Cortex of kidney (tissue), 1 donor: ENCODE data around the gene RANBP1.

ENCODE experiments used
- DNase-seq: peaks from one replicate; lab custom pipeline; 2025; lab: John Stamatoyannopoulos, UW

Gene RANBP1

DNA sequence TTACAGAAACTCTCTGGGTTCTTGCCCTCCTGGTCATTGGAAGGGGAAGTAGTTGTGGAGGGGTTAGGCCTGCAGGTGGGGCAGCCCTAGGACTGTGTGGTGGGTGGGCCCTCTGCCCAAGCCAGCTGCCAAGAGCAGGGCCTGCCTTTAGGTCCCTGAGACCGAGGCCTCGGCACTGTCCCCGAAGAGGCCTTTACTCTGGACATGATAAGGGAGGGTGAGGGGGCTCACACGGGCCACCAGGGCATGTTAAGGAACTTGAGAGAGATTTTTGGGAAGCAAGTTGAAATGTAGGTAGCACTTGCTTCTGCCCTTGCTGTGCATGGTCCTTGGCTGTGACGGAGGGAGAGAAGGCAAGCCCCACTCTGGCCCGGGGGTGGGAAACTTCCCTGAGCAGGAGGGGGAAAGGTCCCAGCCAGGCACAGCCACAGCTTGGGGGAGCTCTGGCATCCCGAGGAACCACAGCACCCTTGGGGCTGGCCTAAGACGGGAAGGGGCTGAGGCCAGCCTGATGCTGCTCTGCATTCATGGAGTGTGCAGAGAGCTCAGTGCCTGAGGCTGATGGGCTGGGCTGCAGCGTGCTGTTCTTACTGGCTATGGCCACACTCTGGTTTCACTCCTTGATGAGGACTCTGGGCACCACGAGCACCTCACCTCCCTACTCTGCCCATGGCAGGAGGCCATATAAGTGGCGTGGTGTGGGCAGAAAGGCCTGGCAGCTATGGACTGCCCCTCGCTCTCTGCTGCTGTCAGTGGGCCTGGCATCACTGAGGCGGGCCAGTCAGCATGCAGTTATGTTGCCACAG lies 7.8 kb upstream of the RANBP1 start:
- no peak for DNase-seq

GRCh38 chr22:20108757-20109230 lies 7.1 kb upstream of the RANBP1 start:
- no peak for DNase-seq

DNA sequence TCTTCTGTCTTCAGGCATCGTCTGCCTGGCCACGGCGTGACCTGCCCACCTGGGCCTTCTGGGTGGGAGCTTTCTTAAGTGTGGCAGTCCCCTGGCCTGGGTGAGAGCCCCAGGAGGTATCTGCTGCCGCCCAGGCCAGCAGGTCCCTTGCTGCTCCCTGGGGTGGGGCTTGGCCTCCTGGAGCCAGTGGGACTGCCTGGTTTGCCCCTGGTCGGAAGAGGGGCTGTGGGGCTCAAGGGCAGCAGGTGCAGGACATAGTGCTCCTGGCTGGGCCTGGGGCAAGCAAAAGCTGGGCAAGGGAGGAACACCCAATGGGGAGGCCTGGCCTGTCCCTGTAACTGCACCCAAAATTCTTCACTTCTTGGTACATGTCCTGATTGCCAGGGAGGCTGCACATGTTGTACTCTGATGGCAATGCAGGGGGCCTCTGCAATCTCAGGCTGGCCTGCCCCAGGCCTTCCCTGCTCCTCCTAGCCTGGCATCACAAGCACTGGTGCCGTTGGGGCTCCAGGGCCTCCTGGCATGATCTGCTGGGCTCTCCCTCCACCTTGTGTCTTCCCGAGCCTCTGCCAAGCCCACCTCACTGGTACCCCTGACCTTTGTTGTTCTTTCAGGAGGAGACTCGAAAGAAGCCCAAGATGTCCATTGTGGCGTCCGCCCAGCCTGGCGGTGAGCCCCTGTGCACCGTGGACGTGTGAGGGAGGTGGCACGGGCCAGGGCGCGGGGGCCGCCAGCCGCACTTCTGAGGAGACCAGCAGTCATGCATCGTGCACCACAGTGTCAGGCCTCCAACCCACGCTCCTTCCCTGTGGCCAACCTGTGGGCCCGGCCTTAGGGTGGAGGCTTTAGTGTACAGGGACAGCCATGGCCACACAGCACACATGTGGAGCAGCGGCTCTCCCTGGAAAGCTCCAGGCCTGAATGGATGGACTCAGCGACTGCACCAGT lies 6.2 kb upstream of the RANBP1 start:
- no peak for DNase-seq

GRCh38 chr22:20110359-20110985 lies 5.4 kb upstream of the RANBP1 start:
- DNase-seq = no peak

DNA sequence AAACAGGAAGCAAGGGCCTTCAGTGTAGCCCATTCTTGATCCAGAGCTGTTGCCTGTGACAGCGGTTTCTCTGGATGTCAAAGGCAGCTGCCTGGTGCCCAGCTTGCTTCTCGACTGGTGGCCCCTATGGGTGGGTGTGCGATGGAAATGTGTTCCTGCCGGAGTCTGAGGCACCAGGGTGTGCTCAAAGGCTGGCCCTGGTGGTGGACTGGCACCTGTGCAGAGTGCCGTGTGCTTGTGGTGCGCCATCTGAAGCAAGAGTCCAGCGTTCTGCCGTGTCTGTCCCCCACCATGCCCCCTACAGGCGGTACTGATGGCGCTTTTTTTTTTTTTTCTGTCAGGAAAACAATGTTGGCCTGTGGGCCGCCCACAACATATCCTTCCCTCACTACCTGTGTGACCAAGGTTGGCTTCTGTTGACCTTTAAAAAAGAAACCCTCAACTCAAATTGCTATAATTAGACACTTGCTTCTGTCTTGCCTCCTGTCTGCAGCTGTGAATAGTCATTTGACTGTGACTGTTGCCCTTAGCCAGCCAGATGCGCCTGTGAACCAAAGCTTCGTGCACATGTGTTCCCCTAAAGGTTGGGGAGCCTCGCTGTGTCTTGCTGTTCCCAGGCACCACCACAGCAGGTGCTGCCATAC lies 4.7 kb upstream of the RANBP1 start:
- DNase-seq = no peak

DNA sequence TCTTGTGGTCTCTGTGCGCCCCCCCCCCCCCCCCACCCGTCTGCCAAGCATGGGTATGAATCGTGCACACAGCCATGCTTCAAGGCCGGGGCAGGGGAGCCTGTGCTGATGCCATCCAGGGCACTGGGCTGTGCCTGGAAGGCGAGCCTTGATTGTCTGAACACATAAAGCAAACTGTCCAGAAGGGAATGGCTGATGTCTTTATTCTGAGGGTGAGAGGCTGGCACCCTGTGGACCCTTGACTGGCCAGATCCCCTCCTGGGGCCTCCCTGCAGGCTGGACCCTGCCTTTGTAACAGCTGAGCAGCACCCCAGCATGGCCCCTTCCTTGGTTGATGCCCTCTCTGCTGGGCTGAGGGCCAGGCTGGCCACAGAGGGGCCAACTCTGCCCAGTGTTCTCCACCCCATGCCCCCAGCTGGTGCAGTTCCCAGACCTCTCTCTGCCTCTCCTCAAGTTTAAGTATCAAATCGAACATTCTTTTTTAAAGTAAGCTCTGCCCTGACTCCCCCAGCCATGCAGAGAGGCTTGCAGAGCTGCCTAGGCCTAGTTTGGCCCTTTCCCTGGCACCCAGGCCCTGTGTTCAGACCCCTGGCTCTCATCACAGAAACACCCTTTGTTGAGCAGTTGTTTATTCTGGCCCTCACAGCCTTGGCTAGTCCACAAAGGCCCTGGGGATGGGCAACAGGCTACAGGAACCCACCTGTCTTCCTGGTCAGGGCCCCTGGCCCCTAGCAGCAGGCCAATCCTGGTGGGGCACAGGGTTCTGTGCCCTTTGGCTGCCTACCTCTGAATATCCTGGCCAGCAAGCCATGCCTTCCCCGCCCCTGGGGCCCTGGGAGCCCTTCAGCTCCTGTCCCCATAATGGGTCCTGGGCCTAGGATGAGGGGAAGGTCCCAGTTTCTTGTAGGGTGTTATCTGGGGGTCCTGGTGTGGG lies 3.9 kb upstream of the RANBP1 start:
- no peak for DNase-seq

DNA sequence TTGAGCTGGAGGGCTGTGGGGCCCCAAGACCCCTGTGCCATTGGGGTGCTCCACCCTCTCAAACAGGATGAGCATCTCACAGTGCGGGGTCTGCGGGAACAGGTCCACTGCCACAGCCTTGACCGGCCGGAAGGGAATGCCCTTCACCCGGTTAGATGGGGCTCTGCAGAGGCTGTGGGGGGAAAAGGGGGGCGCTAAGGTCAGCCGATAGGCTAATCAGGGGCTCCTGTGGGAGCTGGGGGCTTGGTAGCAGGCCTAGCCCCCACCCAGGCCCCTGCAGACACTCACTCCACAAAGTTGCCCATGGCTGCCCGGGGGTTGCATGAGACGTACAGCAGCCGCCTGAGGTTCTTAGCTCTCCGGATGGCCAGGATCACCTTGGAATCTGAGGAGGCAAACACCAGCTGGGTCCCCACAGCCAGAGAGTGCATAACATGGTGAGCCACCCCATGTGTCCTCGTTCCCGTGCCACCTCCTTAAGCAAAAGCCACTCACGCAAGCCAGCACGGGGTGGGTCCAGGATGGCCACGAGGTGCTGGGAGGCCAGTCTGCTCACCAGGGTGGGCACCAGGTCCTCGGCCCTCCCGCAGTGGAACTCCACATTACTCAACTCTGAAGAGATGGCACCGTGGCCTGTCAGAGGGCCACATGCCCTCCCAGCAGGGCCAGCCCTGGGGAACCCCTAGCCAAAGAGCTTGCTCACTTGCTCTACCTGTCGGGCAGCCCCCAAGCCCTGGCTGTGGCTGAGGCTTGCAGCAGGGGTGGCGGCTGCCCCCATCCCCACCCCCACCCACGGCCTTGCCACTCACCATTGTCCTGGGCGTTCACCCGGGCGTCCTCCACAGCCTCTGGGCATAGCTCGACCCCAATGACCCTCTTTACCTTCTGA lies 3.0 kb upstream of the RANBP1 start:
- no peak for DNase-seq

DNA sequence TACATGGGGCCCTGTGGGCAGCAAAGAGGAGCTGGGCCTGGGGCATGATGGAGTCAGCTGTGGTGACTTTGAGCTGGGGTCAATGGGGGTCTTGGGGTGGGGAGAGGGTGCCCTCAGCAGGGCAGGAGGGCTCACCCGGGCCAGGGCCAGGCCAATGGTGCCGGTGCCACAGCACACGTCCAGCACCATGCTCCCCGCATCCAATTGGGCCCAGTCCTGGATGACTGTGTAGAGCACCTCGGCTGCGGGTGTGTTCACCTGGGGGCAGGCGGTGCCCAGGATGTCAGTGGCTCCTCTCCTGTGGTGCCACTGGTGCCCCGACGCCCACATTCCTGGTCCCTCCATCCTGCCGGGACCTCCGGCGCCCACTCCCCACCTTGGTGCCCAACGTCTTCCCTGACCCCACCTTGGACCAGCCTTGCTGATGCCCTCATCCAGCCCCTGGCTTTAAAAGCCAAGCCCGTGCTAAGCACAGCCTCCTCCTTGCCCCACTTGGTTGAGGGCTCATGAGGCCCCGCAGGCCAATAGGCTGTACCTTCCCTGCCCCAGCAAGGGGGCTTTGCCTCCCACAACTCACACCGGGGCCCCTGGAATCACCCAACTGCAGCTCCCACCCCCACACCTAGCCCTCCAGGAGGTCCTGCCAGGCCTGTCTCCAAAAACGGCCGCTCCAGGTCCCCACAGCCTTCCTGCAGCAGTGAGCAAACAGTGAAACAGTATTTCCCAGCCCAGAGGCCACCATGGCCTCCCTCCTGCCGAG lies 2.2 kb upstream of the RANBP1 start:
- no peak for DNase-seq

GRCh38 chr22:20114506-20115475 lies 1.1 kb upstream of the RANBP1 start:
- no peak for DNase-seq

DNA sequence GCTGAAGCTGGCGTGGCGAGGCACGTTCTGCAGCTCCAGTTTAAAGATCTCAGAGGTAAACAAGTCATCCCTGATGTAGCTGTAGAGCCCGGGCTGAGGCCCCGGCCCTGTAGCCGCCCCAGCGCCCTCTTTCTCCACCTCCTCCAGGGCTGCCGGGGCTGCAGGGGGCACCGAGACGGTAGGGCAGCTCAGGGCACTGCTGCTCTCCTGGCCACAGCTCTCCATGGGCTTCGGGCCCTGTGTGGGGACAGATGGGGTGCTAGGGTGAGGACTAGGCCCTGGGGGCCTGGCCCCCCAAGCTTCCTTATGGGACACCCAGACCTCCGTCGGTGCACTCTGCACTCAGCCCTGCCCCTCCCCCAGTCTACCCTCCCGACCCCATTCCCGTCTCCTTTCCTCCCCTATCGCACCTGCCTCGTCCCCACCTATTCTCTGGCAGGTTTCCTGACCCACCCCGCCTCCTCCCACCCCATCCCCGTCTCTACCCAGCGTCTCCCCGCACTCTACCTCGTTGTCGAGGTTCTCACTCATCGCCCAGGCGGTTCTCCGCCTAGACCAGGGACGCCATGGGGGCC lies 559 bp downstream of the RANBP1 start:
- DNase-seq = no peak

GRCh38 chr22:20116951-20117632 lies 1.2 kb downstream of the RANBP1 start, which contains the start of gene TRMT2A:
TRMT2A (minus strand) TSS chr22:20117226; CDS start chr22:20116906, 320 bp downstream.
- peak; percentile 90 for DNase-seq

DNA sequence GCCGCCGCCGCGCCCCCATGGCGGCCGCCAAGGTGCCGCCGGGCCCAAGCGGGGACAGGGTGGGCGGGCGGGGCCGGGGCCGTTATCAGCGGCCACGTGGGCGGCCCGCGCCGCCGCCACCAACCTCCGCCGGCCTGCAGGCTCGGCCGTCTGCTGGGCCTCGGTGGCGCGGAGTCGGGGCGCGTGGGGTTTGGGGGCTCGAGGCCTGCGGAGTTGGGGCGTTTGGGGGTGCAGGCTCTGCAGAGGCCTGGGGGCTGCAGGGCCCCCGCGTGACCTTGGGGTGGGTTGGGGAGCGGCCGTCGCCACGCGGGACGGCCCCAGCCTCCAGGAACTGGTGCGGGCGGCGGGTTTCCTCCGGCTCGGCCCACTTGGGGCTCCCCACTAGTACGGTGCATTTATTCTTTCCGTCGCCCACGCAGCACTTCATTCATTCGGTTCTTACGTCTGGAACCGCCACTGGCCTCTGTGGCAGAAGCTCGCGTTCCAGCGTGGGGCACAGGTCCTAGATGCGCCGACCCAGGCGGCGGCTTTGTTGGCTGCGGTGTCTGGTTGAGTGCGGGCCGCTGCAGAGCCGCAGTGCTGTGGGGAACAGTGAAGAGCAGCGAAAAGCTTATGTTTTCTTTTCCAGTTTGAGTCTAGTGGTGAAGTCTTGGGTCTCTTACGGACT lies 1.9 kb downstream of the RANBP1 start:
- no peak for DNase-seq

DNA sequence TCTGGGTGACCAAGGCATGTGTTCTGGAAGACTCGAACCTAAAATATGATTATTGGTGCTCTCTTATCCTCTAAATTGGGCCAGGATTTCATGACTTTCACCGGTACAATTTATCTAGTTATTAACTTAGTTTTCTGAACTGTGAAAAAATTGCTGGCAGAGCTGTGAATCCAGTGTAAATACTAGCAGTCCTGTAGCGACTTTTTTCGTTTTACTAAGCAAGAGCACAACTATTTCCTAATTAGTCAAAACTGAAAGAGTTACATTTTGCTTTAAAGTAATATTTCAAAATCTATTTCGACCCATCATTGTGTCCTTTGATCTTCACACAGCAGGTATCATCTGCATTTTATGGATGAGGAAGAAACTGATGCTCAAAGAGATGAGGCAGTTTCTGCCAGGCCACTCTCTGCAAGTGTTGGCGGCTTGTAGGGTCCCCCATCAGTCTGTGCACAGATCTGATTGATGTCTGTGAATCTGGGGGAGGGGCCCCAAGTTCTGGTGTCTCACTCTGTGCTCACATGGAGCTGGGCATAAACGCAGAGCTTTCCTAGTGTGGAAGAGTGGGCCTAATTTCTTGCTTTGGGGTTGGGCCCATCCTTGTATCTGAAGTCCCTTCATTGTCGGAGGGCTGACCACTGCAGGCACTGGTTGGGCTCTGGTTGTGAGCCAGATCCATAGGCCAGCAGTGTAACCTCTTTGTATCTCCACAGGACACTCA lies 2.6 kb downstream of the RANBP1 start:
- DNase-seq = no peak

DNA sequence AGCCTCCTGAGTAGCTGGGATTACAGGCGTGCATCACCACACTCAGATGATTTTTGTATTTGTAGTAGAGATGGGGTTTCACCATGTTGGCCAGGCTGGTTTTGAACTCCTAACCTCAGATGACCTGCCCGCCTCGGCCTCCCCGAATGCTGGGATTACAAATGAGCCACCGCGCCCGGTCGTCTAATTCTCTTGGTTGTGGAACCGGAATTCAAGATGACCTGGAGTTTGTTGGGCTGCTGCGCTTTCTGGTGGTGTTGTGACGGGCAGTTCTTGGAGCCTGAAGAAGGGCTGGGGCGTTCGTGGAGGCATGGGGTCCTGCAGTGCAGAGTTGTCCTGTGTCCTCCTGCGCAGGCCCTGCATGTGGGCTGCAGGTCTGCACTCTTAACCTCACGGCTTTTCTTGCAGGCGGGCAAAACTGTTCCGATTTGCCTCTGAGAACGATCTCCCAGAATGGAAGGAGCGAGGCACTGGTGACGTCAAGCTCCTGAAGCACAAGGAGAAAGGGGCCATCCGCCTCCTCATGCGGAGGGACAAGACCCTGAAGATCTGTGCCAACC lies 6.0 kb downstream of the RANBP1 start:
- no peak for DNase-seq
